ENCODE data around the gene MTHFD1L. TPM values are rescaled to one million over a fixed set of nuclear protein-coding genes. Genes with fewer than 3 reads are reported as not detected.
"Not testable (repeated sequence)": the region's sequence is repeated elsewhere in the genome, so short reads cannot be mapped to it uniquely, and the experiment has no call there.

Gene MTHFD1L
- total RNA-seq, 8 experiments from 2014 or later, result 23.0 to 82.3 (median 37.5) TPM

DNA sequence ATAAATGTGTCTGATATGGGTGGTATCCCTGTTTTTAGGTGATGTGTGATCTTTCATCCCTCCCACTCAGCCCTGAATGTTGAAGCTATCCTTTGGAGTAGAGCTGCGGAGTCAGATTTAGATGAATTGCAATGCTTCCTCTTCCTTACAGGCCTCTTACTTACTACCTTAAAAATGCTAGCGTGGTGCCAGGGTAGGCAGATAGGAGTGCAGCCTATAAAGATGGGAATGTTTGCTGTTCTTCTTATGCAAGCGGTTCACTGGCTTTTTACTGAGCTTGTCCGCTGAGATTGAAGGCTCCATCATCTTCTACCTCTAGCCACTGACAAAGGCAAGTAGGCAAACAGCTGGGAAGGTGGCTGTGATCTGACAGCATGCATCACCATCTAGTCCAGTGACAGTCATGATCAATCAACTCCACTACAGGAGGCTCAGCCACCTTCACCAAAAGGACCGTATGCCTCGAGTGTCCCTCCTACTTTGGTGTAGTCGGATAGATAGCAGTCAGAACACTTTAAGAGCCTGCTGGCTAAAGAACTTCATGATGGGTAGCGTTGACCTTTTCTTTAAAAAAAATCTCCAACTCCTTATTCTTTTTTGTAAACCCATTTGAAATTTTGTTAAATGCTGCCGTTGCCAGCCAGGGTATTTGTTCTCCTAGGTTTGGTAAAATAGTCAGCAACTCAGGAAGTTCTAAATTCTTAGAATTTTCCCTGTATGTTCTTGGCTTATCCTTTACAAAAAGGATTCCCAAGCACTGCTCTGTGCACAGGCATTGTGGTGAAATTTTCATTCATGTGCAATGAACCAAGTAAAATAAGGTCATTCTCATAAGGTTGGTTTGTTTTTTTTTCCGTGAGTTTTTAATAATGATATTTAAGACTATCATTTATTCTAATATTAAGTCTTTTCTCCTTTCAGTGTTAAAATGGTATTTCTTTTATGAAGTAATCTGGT, 169.6 kb downstream of the MTHFD1L start:
- in situ Hi-C loops (cut with MboI; ENCODE audit: low pct_unique_long_range_greater_than_20kb in 2 of 9, low sequenced_read_pairs in 9 of 9, unreplicated experiment in 9 of 9), result no loop called here
- peaks cover 4 to 10% of the 10 kb centered on the region in 2 donors for H3K4me1 ChIP-seq (replicated peaks in 1 of 2)
- no peak for ATAC-seq (replicated peaks in 6 of 8)
- WGBS, 10 experiments, result 23 to 97% (median 57%) methylated on average over 2 to 8 of the region's 10 CpGs
- no peak overlapping the region for H3K27ac ChIP-seq
- H3K4me3 ChIP-seq, result no peak overlapping the region

DNA sequence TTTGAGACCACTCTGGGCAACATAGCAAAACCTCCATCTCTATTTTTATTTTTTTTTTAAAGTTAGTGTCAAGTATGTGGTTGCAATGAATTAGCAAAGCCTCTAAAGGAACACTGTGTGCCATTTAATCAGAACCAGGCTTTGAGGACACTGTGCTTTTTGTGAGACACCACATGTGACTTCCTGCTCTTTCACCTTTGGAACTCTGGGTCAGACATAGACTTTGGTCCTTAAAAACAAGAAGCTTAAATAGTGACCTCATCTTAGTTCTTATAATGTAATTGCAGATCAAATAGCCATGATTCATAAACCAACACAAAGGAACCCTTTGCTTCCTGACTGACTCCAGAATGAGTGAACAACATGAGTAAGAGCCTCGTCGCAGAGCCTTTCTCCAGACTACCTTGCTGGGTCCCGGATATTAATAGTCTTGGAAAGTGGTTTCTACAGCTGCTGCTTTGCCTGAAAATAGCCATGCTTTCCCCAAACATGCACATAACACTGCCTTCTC, 170.8 kb downstream of the MTHFD1L start:
- H3K27ac ChIP-seq; in situ Hi-C loops (cut with MboI; ENCODE audit: low pct_unique_long_range_greater_than_20kb in 2 of 9, low sequenced_read_pairs in 9 of 9, unreplicated experiment in 9 of 9); ATAC-seq (replicated peaks in 6 of 8); H3K4me3 ChIP-seq: not testable (repeated sequence)
- peaks cover 9 to 18% of the 10 kb centered on the region in 2 donors for H3K4me1 ChIP-seq (replicated peaks in 1 of 2)
- 0 to 68% (median 30%) methylated on average over 2 to 3 of the region's 3 CpGs; no CpG with 5 or more reads in 6 of the 10 experiments for WGBS, 10 experiments

DNA sequence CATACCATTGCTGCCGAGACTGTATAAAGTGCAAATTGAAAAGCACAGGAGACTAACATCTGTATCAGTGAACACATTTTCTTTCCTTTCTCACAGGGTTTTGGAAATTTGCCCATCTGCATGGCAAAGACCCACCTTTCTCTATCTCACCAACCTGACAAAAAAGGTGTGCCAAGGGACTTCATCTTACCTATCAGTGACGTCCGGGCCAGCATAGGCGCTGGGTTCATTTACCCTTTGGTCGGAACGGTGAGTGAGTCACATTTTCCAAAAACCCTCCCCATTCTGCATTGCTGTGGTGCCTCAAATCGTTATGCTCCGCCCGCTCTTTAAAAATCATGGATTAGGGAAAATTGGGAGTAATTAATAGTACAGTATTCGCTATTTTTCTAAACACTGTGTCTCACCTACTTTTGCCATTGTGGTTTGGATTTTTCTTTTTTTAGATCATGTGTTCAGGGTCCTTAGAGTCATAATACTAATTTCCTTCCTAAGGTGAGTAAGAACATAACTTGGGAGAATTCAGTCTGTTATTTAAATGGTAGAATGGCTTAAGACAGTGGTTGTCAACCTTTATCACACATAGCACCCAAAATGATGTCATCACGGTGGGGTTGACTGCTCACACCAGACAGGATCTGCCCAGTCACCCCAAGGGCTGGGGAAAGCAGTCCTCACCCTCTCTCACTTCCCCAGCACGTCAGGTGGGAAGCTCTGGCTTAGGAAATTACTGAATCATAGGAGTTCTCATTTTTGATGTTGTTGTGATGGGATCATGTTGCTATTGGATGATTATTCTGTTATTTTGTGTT, 171.6 kb downstream of the MTHFD1L start:
- 73 to 100% (median 91%) methylated on average over 1 to 12 of the region's 12 CpGs; no CpG with 5 or more reads in 1 of the 10 experiments for WGBS, 10 experiments
- in situ Hi-C loops (cut with MboI; ENCODE audit: low pct_unique_long_range_greater_than_20kb in 2 of 9, low sequenced_read_pairs in 9 of 9, unreplicated experiment in 9 of 9), result no loop called here
- peaks cover 12 to 25% of the 10 kb centered on the region in 2 donors for H3K4me1 ChIP-seq (replicated peaks in 1 of 2)
- ATAC-seq (replicated peaks in 6 of 8), result no peak
- no peak overlapping the region for H3K27ac ChIP-seq
- H3K4me3 ChIP-seq, result no peak overlapping the region

DNA sequence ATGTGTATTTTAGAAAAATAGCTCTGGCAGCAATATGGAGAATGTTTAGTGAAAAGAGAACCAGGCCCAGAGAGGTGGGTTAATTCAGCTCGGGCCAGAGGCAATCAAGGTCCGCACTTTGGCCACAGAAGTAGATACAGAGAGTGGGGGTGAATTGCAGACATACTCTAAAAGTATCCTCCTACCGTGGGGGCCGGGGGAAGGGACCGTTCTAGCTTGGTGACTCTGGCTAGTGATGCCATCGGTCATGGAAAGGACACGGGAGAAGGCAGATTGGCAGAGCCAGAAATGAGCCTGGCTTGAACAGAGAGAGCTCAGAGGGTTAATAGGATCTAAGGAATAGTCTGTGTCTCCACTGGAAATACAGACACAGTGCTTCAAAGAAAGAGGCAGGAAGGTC, 173.1 kb downstream of the MTHFD1L start:
- no peak for ATAC-seq (replicated peaks in 6 of 8)
- Histone ChIP-seq H3K27ac (no peak overlapping the region), H3K4me3 (no peak overlapping the region), H3K4me1 (replicated peaks in 1 of 2) (peaks cover 12 to 22% of the 10 kb centered on the region in 2 donors)
- in situ Hi-C loops (cut with MboI; ENCODE audit: low pct_unique_long_range_greater_than_20kb in 2 of 9, low sequenced_read_pairs in 9 of 9, unreplicated experiment in 9 of 9), result no loop called here
- 82 to 95% (median 92%) methylated on average over 3 to 7 of the region's 7 CpGs; no CpG with 5 or more reads in 2 of the 10 experiments for whole genome bisulfite sequencing, 10 experiments

DNA sequence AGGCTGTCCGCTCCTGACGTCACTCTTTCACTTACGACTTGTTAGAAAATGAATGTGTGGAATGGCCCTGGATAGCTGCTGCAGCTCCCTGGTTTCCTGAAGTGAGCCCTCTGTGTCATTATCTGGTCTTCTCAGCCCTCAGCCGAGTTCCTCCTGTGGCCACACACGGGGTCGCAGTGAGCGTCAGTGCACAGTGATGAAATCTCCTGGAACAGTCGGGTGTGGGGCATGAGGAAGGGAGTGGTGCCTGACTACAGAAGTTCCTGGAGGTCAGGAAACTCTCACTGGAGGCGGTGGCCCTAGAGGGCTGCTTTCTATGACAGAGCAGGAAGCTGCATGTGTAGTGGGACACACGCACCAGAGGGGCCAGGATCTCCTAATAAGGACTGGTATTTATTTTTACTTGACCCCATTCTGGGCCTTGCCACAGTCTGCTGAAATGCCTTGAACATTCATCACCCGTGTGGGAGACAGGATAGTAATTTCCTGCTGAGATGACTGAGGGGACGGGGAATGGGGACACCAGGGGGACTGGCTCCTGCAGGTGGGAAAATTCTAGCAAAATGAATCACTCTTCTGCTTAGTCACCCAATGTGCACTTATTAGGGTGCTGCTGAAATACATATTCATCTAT, 175.5 kb downstream of the MTHFD1L start:
- peak; percentile 83 to 100 (median 98) for ATAC-seq (replicated peaks in 6 of 8)
- Histone ChIP-seq H3K27ac (peak overlapping the region; percentile 30 to 41), H3K4me1 (replicated peaks in 1 of 2) (peaks cover 25 to 36% of the 10 kb centered on the region in 2 donors)

DNA sequence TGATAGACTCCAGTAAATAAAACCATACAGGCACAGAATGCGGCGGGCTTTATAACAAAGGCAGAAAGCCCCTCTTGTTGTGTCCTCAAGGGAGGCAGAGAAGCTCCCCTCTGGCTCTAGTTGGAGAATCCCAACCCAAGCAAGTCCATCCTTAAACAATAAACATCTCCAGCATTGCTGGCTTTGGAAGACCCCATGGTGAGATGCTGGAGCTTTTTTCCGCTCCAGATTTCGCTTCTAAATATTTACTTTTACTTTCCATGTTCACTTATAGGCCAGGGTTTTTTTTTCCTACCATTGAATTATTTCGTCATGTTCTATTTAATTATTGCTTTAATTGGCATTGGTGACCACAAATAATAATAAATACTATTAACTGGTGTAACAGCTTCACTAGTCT, 176.2 kb downstream of the MTHFD1L start:
- 85 to 100% (median 100%) methylated on average over 1 to 5 of the region's 5 CpGs for WGBS, 10 experiments
- Histone ChIP-seq H3K4me1 (replicated peaks in 1 of 2) (peaks cover 26 to 42% of the 10 kb centered on the region in 2 donors), H3K4me3 (no peak overlapping the region), H3K27ac (peak overlapping the region; percentile 19 to 41)
- in situ Hi-C loops (cut with MboI; ENCODE audit: low pct_unique_long_range_greater_than_20kb in 2 of 9, low sequenced_read_pairs in 9 of 9, unreplicated experiment in 9 of 9), result no loop called here
- ATAC-seq (replicated peaks in 6 of 8), result no peak

More for the DNA sequence above, 175.5 kb downstream of the MTHFD1L start:
- in situ Hi-C loops (cut with MboI; ENCODE audit: low pct_unique_long_range_greater_than_20kb in 2 of 9, low sequenced_read_pairs in 9 of 9, unreplicated experiment in 9 of 9); H3K4me3 ChIP-seq: not testable (repeated sequence)
- 5 to 58% (median 42%) methylated on average over 4 to 7 of the region's 12 CpGs; no CpG with 5 or more reads in 5 of the 10 experiments for WGBS, 10 experiments

DNA sequence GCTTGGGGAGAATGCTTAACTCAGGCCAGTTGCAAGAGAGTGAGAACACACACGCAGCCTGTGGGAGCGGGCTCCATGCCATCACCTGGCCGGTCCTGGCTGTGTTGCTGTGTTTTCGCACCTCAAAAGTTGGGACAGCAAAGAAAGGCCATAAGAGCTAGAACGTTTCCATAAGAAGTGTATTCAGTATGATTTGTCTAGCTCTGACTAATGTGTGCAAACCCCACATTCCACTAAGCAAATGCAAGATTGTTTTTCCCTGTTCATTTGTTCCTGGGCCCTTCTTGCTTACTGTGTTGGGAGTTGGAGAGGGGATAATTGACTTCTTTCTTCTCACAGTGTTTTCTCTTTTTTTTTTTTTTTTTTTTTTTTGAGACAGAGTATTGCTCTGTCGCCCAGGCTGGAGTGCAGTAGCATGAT, 177.4 kb downstream of the MTHFD1L start:
- WGBS, 10 experiments, result 33 to 100% (median 90%) methylated on average over 1 to 5 of the region's 6 CpGs; no CpG with 5 or more reads in 3 of the 10 experiments
- H3K27ac ChIP-seq; ATAC-seq (replicated peaks in 6 of 8); H3K4me3 ChIP-seq; in situ Hi-C loops (cut with MboI; ENCODE audit: low pct_unique_long_range_greater_than_20kb in 2 of 9, low sequenced_read_pairs in 9 of 9, unreplicated experiment in 9 of 9): not testable (repeated sequence)
- H3K4me1 ChIP-seq (replicated peaks in 1 of 2), result peaks cover 26 to 46% of the 10 kb centered on the region in 2 donors

DNA sequence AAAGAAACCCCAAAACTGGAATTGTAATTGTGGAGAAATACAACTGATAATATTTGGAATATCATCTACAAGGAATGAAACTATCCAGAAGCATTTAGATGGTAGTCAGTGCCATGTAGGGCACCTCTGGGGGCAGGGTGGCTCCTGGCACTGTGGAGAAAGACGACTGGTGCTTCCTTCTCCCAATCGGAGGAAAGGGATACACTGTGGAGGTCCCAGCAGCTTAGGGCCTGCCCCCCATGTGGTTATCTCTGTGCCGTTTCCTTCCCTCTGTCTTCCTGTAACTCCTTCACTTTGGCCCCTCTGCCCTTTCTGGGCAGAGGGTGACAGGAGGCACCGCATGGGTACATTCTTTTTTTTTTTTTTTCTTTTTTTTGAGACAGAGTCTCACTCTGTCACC, 178.4 kb downstream of the MTHFD1L start:
- 60 to 94% (median 85%) methylated on average over 1 to 3 of the region's 4 CpGs; no CpG with 5 or more reads in 3 of the 10 experiments for WGBS, 10 experiments
- in situ Hi-C loops (cut with MboI; ENCODE audit: low pct_unique_long_range_greater_than_20kb in 2 of 9, low sequenced_read_pairs in 9 of 9, unreplicated experiment in 9 of 9), result no loop called here
- H3K27ac ChIP-seq, result peak overlapping the region; percentile 82 to 90
- no peak for ATAC-seq (replicated peaks in 6 of 8)
- H3K4me3 ChIP-seq, result no peak overlapping the region
- peaks cover 26 to 46% of the 10 kb centered on the region in 2 donors for H3K4me1 ChIP-seq (replicated peaks in 1 of 2)

DNA sequence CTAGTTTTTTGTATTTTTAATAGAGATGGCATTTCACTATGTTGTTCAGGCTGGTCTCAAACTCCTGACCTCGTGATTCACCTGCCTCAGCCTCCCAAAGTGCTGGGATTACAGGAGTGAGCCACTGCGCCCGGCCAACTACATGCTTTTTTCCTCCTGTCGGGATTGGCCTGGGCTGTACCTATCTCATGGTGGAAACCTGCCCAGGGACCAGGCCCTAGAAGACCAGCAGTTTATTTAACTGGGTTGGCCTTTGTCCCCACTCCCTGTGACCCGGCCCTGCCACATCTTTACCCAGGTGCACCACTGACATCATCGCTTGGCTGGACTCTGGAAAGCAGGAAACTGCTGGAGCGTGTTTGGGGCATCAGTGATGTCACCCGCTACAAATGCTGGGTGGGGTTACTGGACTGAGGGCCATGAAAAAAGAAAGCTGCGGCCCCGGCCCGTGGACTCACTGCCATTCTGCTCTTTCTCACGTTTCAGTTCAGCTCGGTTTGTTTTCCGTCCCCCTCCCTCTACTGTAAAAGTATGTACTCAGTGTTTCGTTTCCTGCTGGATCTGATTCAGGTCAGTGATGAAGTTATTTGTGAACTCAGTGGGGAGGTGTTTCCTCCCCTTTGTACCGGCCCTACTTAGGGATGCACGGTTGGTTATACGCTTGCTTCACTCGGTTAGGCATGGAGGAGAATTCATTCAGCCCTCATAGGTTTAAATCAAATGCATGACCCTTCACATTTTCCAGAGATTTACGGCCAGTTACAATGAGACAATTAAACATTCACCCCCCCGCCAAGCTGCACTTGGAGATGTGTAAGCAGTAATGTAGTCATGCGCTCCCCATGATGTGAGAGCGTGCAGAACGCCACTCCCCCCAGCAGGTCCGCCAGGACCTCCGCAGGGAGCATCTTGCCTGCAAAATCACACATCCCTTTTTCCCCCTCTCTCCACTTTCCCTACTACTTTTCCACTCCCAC, 179.3 kb downstream of the MTHFD1L start:
- ATAC-seq (replicated peaks in 6 of 8), result peak in 5 of 8 experiments; percentile 59 to 73 (median 61)
- Histone ChIP-seq H3K27ac (peak overlapping the region; percentile 82 to 90), H3K4me1 (replicated peaks in 1 of 2) (peaks cover 26 to 46% of the 10 kb centered on the region in 2 donors), H3K4me3 (peak overlapping the region in 2 of 5 donors; percentile 17 to 23)
- WGBS, 10 experiments, result 4 to 95% (median 42%) methylated on average over 1 to 16 of the region's 26 CpGs; no CpG with 5 or more reads in 2 of the 10 experiments
- in situ Hi-C loops (cut with MboI; ENCODE audit: low pct_unique_long_range_greater_than_20kb in 2 of 9, low sequenced_read_pairs in 9 of 9, unreplicated experiment in 9 of 9), result no loop called here

DNA sequence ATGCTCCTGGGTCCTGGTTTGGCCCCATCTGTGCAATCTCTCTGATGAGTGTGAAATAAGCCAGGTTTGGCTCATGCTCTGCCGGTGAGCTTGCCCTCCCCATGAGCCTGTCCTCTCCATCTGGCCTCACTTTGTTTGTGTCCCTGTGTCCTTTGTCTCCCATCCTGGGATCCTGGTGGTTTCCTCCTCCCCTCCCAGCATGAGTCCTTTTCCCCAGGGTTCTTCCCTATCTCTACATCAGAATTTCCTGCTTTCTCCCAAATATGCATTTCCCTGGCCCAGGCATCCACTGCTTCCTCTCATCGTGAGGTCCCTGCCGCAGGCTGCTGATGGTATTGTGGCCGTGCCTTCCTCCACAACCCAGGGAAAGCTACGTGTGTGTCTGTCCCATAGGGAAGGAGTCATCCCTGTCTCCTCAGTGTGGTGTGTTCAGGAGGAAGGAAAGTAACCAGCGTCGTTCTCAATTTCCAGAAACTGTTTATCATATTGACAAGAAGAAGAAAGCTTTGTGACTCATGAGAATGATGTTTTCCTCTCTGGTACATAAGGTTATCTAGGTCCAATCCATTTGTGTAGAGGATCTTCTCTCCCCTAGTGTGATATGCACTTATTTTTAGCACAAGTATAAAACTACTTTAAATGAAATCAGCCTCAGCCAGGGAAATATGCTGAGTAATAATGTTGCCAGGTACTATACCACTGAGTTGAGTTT, 180.2 kb downstream of the MTHFD1L start:
- H3K27ac ChIP-seq, result peak overlapping the region; percentile 82 to 90
- in situ Hi-C loops (cut with MboI; ENCODE audit: low pct_unique_long_range_greater_than_20kb in 2 of 9, low sequenced_read_pairs in 9 of 9, unreplicated experiment in 9 of 9), result not testable (repeated sequence)

DNA sequence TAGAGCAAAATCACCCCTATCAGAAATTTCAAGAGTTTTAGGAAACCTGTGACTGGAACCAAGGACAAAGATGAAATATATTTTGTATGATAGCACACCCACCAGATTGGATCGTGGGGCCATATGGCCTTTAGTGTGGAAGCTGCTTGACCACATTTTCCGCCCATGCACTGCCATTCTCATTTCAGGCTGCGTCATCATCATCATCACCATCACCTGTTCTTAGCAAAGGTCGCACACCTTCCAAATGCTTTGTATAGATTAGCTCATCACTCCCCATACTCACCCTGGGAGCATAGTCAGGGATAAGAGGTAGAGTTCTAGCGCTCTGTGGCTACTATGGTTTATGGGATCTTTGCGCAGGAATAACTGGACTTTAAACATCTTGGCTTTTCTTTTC, 185.7 kb downstream of the MTHFD1L start:
- H3K4me1 ChIP-seq (replicated peaks in 1 of 2), result peaks cover 23 to 29% of the 10 kb centered on the region in 2 donors
- WGBS, 10 experiments, result 92 to 100% (median 96%) methylated on average over 1 to 6 of the region's 6 CpGs; no CpG with 5 or more reads in 3 of the 10 experiments
- no peak for ATAC-seq (replicated peaks in 6 of 8)
- H3K4me3 ChIP-seq, result no peak overlapping the region
- H3K27ac ChIP-seq, result no peak overlapping the region
- in situ Hi-C loops (cut with MboI; ENCODE audit: low pct_unique_long_range_greater_than_20kb in 2 of 9, low sequenced_read_pairs in 9 of 9, unreplicated experiment in 9 of 9), result no loop called here

More for the DNA sequence above, 180.2 kb downstream of the MTHFD1L start:
- peak in 3 of 8 experiments; percentile 14 to 29 (median 21) for ATAC-seq (replicated peaks in 6 of 8)
- WGBS, 10 experiments, result 7 to 82% (median 10%) methylated on average over 1 to 7 of the region's 7 CpGs; no CpG with 5 or more reads in 3 of the 10 experiments
- Histone ChIP-seq H3K4me3 (peak overlapping the region in 1 of 5 donors; percentile 17), H3K4me1 (replicated peaks in 1 of 2) (peaks cover 26 to 42% of the 10 kb centered on the region in 2 donors)
